Femur (tissue), 1 donor: Measurements from ENCODE around the gene CST8.

Experiments used
- DNase-seq: peaks from one replicate; pipeline ENCODE4 v3.0.0-alpha.2; 2017

Gene CST8

GRCh38 chr20:23476015-23476754 lies 14.7 kb upstream of the CST8 start:
- no peak for DNase-seq

GRCh38 chr20:23477223-23477622 lies 13.7 kb upstream of the CST8 start:
- no peak for DNase-seq

- no peak for DNase-seq
These were observed 11.9 kb upstream of the CST8 start for GRCh38 chr20:23479043-23479442.

DNA sequence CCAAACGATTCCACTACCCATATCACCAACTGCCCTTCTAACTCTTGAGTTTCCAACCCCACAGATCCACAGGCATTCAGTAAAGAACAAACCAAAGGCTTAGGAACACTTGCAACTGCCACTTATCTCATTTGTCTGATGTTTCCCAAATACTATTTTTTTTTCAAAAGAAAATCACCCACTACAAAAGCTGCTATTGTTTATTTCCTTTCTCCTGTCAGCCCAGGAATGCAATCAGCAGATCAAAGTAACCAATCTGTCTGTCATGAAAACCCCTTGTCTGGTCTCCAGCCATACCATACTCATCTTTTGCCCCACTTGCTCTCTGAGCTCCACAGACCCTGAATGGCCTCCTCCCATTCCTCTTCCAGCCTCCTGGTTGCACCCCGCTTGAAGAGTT lies 8.8 kb upstream of the CST8 start:
- no peak for DNase-seq

- no peak for DNase-seq
These were observed 6.8 kb upstream of the CST8 start for GRCh38 chr20:23484081-23484480.

GRCh38 chr20:23488470-23488869 lies 2.4 kb upstream of the CST8 start:
- no peak for DNase-seq

DNA sequence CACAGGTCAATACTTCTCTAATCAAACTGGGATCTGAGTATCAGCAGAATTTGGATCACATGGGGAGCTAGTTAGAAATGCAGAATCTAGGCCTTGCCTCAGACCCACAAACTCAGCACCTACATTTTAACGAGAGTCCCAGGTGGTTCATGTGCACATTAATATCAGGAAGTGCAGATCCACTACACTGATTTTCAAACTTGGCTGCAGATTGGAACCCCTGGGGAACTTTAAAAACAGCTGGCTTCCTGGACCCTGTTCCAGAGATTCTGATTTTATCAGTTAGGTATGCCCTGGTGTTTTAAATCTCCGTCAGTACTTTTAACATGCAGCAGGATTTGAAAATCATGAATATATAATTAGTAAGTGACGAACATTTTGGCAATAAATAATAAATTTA lies 1.9 kb upstream of the CST8 start:
- no peak for DNase-seq

- DNase-seq: no peak
These were observed 1.4 kb downstream of the CST8 start for GRCh38 chr20:23492292-23492691.

GRCh38 chr20:23493172-23493772 lies 2.4 kb downstream of the CST8 start:
- no peak for DNase-seq

- no peak for DNase-seq
These were observed 6.6 kb downstream of the CST8 start for GRCh38 chr20:23497536-23497935.

- no peak for DNase-seq
These were observed 11.0 kb downstream of the CST8 start for GRCh38 chr20:23501926-23502325.

DNA sequence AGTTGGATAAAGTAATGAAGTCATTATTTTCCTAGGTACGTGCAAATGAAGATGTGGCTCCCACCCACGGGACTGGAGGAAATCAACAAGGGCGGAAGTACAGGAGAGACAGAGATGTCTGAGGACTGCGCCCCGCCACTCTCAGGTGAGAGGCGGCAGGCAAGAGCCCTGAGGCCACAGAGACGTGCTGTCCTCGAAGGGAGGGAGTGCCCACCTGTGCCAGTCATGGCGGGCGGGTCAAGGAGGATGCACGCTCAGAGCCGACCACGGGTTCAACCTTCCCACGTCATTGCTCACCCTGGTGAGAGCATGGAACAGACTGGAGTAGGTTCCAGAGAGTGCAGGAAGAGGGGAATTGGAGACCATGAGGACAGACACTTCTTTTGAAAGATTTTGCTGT lies 12.7 kb downstream of the CST8 start:
- no peak for DNase-seq

GRCh38 chr20:23507346-23507745 lies 16.4 kb downstream of the CST8 start:
- no peak for DNase-seq

DNA sequence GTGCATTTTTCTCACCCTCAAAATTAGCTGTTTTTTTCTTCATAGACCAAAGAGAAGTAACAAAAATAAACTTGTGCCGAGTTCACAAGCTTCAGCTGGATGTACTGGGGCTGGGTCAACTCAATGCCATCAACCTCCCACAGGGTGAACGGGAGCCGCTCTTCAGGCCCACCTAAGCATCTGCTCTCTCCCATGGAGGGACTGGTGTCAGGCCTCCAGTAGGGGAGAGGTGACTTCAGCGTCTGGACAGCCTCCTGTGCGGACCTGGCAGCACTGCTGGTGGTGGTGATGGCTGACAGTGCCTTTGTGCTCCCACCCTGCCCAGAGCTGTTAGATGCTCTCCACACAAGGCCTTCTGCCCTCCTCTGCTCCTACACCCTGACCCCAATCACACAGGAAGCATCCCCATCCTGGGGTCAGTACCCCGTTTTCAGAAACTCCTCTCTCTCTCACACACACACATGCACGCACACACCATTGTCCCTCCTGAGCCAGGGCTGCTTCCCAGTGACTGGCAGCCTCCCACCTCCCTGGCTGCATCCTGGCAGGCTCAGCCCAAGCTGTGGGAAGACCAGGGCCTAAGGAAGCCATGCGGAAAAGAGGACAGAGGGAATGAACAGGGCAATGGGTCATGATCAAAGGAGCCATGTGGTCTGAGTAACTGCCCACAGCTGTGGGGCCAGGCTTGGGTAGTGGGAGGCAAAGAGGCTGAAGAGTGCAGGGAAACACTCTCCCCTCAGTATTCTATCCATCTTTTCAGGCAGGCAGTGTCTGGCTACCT lies 17.7 kb downstream of the CST8 start:
- no peak for DNase-seq

GRCh38 chr20:23509247-23509913 lies 18.5 kb downstream of the CST8 start:
- no peak for DNase-seq

DNA sequence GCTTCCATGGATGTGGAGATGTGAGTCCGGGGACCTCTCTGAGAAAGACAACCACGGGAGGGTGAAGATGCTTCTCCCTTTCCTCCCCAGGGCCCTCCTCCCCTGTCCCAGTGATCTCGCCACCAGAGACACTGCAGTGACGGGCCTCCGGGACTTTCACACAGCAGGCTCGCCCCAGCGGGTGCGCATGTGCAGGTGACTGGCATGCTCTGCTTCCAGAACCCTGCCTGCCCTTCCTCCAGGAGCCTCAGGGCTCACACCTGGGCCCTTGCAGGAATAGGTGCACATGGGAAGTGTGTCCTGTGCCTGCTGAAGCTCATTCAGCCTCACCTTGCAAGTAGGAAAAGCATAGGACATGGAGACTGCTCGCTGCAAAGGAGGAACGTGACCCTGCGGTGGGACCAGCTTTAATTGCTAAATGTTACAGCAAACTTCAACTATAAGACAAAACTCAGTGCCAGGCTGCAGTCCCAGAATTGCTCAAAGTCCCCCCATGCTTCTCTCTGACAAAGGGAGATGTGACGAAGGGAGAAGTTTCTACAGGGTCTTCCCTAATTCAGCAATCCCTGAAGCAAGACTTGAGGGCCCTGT lies 19.2 kb downstream of the CST8 start:
- no peak for DNase-seq

DNA sequence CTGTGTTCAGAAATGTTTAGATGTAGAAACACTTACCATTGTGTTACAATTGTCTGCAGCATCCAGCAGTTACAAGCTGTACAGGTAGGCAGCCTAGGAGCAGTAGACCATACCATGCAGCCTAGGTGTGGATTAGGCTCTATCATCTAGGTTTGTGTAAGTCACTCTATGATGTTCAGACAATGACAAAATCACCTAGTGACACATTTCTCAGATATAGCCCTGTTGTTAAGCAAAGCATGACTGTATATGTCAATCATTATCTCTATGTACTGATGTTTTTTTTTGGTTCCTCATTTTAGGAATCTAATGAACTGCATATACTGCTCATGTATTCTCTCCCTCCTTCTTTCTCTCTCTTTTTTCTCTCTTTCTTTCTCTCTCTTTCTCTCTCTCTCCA lies 22.2 kb downstream of the CST8 start:
- no peak for DNase-seq

DNA sequence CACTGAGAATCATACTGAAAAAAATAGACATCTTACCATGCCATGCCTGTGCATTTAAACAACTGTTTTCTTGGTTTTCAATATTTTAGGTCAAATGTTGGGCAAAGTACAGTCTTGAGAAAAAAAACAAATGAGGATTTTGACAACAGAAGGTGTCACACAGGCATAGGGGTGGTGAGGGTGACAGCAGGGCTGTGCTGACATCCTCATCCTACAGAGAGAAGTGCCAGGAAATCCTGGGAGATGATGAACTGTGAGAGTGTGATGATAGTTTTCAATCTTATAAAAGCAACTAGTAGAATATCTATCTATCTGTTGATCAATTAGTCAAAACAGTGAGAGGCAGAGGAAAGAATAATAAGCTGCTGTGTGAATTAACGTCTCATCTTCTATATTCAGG lies 23.9 kb downstream of the CST8 start:
- DNase-seq: no peak

GRCh38 chr20:23515250-23515939 lies 24.5 kb downstream of the CST8 start:
- DNase-seq: no peak

DNA sequence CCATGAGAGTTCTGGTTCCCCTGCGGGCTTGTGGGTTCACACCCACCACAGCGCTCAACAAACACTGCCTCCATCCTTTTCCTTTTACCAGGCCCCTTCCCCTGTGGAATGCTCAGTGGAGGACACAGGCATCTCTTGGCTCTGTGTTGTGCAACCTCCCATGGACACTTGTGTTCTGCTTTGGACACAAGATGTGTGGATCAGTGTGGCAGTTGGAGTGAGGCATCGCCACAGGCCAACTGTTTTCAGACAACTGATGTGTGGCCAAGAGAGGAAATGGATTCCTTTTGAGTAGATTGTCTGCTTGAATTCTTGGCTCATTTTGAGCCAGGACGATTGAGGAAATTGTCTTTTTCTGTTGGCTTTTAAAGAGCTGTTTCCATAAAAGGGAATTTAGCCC lies 26.8 kb downstream of the CST8 start:
- no peak for DNase-seq

DNA sequence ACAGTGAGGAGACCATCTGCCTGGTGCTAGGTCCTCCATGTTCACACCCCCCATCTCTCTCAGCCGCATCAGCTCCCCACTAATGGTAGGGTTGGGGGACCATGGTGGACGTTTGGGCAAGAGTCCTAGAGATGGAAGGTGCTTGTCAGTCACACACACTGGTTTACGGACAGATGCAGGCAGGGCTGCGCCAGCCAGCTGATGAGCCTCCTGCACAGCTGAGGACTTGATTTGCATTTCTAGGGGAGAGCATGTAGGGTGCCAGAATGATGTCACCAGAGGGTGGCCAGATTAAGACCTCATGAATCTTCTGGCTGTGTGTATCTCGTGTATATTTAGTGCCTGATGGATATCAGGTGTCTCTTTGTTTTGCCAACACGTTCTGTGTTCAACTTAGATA lies 28.6 kb downstream of the CST8 start:
- no peak for DNase-seq

DNA sequence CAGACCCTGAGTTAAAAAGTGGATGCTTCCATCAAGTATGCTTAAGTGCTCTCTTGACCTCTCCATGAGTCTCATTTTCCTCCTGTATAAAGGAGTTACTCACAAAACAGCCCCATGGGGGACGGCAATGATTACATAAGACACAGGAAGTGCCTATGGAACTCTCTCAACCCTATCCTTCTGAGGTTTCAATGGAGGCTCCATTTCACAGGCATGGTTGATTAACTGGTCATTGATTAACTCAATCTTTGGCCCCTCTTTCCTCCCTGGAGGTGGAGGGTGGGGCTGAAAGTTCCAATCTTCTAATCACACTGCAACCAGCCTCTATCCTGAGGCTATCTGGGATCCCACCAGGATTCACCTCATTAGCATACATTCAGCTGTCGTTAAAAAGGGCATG lies 29.3 kb downstream of the CST8 start:
- no peak for DNase-seq

GRCh38 chr20:23524146-23524545 lies 33.2 kb downstream of the CST8 start:
- no peak for DNase-seq
